HG03135 (cell line): ENCODE data around the gene TRMT13.
A peak's percentile ranks its signal among the peaks of the same experiment; 100 is the strongest.

Experiments used
- ATAC-seq: cut with Tn5 transposase; IDR thresholded peaks from one replicate; pipeline ENCODE4 v1.9.1; 2021; ENCODE audit warnings: mild to moderate bottlenecking, moderate library complexity; ENCODE audit not compliant: unreplicated experiment

The TRMT13 gene, protein sequence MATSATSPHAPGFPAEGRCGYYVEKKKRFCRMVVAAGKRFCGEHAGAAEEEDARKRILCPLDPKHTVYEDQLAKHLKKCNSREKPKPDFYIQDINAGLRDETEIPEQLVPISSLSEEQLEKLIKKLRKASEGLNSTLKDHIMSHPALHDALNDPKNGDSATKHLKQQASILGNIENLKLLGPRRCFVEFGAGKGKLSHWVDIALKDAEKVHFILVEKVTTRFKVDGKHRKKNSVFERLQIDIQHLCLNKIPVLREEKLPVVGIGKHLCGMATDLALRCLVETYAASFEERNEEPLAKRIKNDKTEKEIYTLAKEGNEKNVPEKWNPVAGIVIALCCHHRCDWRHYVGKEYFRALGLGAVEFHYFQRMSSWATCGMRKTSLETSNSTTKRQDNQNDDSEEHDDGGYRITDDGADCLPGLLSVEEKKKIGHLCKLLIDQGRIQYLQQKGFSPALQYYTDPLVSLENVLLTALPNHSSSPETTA

DNA sequence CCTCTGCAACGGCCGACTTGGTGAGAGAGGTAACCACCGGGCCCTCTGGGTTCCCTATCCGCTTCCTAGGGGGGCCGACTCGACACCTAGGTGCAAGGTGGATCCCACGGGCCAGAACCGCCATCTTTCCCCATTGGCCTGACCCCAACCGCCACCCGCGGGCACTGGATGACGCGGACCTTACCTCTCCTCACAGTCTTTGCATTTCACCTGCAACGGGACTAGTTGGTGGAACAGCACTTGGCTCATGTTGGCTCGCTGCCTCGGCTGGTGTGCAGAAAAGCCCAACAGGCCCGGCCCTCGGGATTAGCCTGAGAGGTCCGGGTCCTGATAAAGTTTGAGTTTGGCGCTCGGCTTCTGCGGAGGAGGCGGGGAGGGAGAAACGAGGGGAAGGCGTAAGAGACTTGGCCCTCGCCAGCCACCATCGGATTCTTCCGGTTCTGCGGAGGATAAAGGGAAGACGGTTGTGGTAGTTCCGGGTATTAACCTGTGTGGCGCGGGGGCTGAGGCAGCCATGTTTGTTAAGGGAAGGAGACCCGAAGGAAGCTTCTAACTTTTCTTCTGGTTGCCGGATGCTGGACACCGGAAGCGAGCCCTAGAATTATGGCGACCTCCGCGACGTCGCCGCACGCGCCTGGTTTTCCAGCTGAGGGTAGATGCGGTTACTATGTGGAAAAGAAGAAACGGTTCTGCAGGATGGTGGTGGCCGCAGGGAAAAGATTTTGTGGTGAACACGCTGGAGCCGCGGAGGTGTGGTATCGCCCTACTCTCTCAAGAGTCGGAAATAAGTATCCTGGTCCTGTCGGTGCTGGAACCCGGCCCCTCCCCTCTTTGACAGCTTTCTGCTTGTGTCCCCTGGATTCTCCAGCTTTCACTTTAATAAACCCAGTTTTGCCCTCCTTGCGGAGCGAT is at the start of gene TRMT13, which contains the start of gene SASS6:
Gene TRMT13 (plus strand): TSS at position 598 of the 912 bp plus-strand sequence. CDS start 6 bp downstream, at position 604.
Gene SASS6 (minus strand): TSS at position 365 of the 912 bp plus-strand sequence. CDS start 116 bp downstream, at position 249.
- peak; percentile 90 for ATAC-seq

DNA sequence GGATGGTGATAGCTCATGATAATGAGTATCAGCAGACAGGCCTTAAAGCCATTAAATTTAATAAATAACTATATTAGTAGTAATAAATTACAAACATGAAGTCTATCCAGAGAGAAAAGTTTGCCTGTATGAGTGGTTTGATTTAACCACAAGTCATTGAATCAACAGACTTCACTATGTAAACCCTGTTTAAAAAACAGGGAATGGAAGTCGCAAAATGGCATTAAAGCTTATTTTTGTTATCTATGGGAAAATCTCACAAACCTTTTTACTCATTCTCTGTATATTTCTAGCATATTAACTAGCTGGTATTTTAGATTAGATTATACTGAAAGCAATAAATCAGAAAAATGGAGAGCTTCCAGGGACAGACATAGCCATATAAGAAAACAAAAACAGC is 45.6 kb upstream of the TRMT13 start:
- ATAC-seq, result no peak

DNA sequence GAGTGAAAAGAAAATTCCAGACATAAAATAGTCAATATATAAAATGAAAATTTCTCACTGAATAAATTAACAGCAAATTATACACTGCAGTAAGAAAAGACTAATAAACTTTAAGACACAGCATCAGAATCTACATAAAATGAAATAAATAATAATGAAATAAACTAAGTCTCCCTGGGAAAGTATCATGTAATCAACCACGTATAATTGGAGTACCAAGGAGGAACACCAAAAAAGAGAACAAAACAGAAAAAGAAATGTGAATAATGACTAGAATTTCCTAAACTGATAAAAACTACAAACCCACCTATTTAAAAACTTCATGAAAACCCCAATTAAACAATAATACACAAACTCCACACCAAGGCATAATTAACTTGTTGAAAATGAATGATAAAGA is 43.9 kb upstream of the TRMT13 start:
- ATAC-seq, result no peak

DNA sequence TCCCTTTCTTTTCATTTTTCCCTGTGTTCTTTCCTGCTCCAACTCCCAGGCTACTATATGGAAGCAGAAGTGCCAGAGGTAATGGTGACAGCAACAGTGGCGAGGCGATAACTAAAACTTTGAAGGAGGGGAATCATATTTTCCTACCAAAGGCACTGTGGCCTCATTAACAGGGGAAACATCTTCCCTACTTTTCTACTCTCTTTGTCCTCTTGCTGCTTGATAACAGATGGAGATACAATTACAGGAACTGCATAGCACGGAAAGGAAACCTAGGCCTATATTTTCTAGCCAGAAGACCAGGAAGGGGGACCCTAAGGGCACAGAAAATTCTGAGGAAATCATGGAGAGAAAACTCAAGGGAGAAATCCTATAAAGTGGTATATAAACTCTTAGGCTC is 42.5 kb upstream of the TRMT13 start:
- no peak for ATAC-seq

DNA sequence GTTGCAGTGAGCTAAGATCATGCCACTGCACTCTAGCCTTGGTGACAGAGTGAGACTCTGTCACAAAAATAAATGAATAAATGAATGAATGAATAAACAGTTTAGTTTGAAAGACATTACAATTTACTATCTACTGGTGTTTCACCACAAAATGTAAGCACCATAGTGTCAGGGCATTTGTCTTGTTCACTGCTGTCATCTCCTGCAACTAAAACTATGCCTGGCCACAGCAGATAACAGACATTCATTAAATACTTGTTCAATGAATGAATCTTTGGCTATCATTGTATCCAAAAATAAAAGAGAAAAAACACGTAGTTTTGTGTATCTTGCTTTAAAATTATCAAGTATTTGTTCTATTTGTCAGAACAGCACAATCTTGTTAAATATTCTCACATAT is 32.8 kb upstream of the TRMT13 start:
- no peak for ATAC-seq

DNA sequence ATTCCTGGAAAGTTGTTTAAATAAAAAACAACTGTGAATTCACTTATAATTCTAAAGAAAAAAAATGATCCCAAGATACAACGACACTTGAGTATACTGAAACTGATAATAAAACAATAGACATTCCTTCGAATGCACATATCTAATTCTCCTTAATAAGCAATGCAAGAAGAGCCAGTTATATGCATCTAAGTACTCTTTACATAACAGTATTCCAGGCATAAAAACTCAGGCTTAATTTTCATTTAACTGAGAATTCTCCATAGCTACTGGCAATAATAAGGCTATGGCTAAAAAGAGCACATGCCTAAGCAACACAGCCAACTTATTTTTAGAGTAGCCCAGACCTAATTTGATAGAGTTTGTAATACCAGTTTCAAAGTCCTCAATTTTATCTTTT is 31.4 kb upstream of the TRMT13 start:
- ATAC-seq, result no peak

DNA sequence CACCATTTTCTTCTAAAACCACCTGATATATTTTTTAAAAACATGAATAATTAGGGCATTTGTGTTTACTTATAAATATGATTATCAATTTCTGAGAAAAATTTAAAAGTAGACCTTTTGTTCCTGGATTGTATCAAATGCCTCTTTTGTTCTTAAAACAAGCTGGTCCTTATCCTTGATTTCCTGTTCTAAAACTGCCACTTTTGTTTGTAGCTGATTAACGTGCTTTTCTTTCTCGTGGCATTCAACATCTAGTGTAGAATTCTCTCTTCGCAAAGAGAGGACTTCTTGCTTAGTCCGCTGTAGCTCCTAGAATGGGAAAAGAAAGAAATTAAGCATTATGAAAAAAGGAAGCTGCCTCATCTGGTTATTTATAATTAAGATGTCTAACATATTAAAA is 25.3 kb upstream of the TRMT13 start:
- ATAC-seq, result no peak

DNA sequence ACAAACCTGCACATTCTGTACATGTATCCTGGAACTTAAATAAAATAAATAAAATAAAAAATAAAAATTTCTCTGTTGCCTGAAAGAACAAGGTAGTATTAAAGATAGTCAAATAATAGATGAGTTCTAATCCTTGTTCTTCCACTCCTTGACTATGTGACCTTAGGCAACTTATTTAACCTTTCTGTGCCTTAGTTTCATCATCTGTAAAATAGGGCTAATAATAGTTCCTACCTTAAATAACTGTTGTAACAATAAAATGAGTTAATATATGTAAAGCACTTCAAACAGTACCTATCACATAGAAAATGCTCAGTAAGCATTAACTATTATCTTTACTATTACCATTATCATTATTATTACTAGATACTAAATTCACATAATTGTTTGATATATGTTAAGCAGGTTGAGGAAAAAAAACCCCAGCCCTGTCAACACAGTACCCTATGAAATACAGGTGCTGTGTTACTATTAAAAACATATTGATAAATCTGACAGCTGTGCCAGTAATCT is 23.4 kb upstream of the TRMT13 start:
- no peak for ATAC-seq

DNA sequence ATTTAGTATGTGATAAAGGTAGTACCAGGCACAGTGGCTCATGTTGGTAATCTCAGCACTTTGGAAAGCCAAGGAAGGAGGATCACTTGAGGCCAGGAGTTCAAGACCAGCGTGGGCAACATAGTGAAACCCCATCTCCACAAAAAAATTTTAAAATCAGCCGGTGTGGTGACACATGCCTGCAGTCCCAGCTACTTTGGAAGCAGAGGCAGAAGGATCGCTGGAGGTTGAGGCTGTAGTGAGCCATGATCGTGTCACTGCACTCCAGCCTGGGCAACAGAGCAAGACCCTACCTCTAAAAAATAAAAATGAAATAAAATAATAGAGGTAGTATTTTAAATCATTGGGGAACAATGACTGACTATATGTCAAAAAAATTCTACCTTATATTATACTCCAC is 17.4 kb upstream of the TRMT13 start:
- ATAC-seq, result no peak

DNA sequence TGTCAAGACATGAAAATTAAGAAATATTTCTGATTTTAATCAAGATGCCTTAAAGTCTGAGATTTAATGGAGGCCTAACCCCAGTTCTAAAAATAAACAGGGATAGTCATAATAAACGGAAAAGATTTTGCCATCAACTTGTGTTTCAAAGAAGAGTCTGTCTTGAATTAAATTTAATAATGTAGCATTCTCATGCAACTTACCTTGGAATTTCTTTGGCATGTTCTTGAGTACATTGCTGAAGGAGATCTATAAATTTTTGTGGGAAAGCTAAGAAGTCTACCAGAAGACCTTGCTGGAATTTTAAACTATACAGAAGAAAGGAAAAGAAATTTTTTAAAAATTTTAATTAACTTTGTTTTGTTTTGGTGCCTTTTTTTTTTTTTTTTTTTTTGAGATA is 10.8 kb upstream of the TRMT13 start:
- no peak for ATAC-seq

DNA sequence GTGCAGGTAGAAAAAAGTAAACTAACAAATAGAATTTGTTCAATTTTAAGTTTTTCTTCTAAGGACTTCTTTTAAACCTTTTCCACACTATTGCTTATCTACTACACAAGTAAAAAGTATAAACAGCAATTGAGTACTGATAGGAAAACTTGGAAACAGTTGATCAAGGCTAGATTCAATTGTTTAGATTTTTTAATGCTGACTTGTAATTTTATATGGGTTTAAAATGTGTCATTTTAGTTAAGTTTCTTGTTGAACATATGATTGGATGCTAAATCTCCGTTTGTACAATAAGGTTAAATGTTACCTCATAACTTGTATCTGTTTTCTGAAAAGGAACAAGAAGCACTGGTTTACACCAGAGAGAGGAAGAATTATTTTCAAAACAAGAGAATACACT is 5.7 kb upstream of the TRMT13 start:
- no peak for ATAC-seq

DNA sequence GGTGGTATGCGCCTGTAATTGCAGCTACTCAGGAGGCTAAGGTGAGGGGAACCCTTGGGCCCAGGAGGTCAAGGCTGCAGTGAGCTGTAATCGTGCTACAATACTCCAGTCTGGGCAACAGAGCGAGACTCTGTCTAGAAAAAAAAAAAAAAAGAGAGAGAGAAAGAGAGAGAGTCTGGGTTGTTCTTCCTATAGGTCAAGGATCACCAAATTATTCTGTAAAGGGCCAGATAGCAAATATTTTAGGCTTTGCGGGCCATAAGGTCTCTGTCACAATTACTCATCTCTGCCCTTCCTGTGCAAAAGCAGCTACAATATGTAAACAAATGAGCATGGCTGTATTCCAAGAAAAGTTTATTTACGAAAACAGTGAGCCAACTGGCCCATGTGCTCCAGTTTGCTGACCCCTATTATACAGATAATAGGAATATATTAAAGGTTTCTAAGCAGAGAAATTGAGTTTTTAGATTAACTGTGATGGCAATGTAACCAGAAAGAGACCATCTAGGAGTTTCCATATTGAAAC is 2.3 kb upstream of the TRMT13 start:
- no peak for ATAC-seq

DNA sequence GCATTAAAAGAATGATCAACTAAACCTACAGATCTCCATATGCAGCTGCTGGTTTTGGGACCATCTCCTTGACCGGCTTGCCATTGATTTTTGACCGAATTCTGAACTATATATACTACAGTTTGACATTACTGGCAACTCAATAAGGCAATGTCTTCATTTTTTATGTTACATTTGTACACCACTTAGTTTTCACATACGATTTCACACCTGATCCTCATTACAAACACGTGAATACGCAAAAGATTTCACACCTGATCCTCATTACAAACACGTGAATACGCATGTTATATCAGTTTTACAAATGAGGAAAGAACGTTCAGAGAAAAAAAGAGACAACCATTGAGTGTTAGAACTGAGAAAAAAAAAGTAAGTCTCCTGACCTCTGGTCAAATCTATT is 1.3 kb upstream of the TRMT13 start:
- no peak for ATAC-seq

DNA sequence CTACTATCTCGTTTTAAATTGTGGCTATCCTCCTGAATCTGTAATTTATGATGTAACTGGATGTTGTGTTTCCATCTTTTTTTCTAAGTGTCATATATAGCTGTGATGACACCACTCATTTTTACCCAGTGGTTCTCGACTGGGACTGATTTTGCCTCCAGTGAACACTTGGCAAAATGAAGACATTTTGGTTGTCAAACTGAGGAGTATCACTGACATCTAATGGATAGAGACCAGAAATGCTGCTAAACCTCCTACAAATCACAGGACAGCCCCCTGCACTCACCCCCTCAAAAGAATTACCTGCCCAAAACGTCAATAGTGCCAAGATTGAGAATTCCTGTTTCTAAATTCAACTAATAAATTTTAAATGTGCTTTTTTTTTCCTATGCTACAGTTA is 1.9 kb downstream of the TRMT13 start:
- no peak for ATAC-seq

DNA sequence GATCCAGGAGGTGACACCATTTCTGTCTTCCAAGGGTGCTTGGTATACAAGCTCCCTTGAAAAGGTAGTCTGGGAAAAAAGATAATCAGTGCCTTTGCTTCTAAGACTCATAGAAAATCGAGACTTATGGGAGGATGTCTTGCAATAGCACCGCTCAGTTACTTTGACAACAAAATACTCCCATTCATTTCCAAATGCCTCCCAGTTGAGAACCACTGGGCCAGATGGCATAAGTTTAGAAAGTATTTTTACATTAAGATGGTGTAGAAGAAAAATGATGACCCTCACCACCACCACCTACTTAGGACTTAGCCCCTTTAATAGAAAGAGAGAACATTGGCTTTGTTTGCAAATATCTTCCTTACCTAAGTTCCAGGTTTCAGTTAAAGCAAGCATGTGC is 4.6 kb downstream of the TRMT13 start:
- no peak for ATAC-seq

DNA sequence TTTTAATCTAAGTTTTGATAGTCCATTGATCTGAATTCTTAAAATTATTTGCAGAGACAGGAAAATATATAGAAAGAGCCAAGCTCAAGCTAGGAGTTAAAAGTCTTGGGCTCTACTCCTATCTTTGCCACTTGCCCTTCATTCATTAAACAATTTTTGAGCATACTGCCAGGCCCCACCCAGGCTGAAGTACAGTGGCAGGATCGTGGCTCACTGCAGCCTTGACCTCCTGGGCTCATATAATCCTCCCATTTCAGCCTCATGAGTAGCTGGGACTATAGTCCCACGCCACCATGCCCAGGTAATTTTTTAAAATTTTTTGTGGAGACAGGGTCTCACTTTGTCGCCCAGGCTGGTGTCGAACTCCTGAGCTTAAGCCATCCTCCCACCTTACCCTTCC is 8.2 kb downstream of the TRMT13 start:
- no peak for ATAC-seq

DNA sequence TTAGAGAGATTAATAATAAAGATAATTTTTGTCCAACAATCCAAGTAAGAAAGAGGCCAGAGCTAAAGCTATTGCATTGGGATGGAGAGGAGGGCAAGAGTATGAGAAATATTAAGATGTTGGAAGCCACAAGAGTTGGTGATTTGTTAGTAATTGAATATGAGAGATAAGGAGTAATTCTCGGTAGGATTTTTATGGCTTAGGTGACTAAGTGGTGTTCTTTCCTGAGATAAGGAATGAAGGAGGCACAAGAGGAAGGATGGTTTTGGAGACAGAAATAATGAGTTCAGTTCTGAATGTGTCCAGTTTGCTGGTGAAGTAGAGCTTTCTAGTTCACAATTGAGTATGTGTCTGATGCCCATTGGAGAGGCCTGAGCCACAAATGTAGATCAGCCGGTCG is 9.4 kb downstream of the TRMT13 start:
- ATAC-seq, result no peak

DNA sequence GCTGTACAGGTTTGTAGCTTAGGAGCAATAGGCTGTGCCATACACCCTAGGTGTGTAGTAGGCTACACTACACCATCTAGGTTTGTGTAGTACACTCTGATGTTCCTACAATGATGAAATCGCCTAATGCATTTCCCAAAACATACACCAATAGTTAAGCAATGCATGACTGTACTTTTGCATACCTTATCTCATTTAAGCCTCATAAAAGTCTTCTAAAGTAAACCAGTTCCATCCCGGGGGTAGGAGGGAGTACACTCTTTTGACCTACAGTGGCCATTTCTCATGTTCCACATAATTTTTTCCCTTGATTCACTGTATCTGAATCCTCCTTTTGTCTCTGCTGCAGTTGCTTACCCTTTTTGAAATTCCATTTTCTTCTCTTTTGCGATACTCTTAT is 12.2 kb downstream of the TRMT13 start:
- no peak for ATAC-seq

DNA sequence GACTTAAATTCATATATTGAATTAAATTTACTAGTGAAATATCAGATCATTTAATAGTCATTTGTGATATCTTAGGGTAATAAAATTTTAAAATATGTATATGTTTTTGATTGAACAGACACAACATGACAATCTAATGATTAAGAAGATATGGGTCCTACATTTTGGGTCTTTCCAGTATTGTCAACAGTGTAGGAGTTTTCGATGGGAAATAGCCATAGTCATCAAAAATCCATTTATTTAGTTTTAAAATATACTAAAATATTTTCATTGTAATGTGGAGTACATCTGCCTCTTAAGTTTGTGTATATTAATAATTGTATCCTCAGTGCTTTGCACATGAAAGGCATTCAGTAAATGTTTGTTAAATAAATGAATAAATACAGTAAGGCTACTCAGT is 14.0 kb downstream of the TRMT13 start:
- no peak for ATAC-seq

DNA sequence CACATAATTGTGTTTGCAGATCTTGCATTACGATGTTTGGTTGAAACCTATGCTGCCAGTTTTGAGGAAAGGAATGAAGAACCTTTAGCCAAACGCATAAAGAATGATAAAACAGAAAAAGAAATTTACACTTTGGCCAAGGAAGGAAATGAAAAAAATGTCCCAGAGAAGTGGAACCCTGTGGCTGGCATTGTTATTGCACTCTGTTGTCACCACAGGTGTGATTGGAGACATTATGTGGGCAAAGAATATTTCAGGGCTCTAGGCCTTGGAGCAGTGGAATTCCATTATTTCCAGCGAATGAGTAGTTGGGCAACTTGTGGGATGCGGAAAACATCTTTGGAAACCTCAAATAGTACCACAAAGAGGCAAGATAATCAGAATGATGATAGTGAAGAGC is 14.9 kb downstream of the TRMT13 start:
- ATAC-seq, result no peak

DNA sequence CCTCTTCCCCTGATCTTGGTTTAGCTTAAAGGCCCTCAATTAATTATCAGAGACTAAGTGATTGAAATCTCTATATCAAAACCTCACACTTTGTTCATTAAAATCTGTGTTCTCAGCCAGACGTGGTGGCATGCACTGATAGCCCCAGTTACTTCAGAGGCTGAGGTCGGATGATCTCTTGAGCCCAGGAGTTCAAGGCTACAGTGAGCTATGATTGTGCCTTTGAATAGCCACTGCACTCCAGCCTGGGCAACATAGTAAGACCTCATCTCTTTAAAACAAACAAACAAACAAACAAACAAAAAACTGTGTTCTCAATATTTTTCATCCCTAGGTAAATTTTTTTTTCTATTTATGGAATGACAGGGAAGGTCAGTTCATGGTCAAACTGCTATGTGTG is 18.7 kb downstream of the TRMT13 start:
- no peak for ATAC-seq
